Adipose tissue (tissue), 3 donors: ENCODE measurements around the gene TXNRD2. TPM values are rescaled to one million over a fixed set of nuclear protein-coding genes. Genes with fewer than 3 reads are reported as not detected.

Source experiments
- H3K27ac ChIP-seq: one replicate; pipeline ENCODE4 v1.5.1; 2013; ENCODE audit warnings: low read depth, low read length
- WGBS, 3 donors: extraction: QIAGEN DNeasy Blood & Tissue Kit; methylation state at CpG; one replicate each; pipeline ENCODE4 v1.1.7; 2013; 5-methylcytosine and 5-hydroxymethylcytosine counted together
- polyA plus RNA-seq, 3 donors: library from polyadenylated mRNA; stranded (reverse); fragments of 200-250 nt; gene quantifications; one replicate each; pipeline ENCODE4 v1.2.3, GENCODE V29; 2013
- donor health status: healthy with polysubstance abuse.
- donor health status: Bipolar disorder and iron deficiency.
- donor health status: healthy.

The TXNRD2 gene
- polyA plus RNA-seq, 3 donors: 13.6 to 21.8 (median 16.6) TPM

DNA sequence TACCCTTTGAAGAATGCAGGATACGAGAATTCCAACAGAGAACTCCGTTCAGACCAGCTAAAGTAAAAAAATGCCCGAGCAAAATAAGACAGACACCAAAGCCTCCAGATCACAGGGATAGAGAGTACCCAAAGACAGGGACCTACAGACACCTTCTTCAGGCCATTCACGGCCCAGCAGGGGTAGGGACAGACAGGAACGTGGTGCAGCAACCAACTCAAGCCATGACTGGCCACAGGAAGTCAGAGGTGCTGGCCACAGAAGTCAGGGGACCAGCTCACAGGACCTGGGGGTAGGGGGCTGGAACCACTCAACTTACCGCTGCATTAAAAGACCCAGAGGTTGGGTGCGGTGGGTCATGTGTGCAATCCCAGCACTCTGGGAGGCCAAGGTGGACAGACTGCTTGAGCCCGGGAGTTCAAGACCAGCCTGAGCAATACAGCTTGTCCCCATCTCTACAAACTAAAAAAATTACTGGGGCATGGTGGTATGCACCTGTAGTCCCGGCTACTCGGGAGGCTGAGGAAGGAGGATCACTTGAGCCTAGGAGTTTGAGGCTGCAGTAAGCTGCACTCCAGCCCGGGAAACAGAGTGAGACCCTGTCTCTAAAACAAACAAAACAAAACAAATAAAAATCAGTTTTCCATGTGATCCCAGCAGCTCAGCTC is 39.9 kb downstream of the TXNRD2 start:
- no peak overlapping the region for H3K27ac ChIP-seq
- WGBS, 3 donors: 89 to 93% (median 89%) methylated on average over 11 of the region's 11 CpGs

DNA sequence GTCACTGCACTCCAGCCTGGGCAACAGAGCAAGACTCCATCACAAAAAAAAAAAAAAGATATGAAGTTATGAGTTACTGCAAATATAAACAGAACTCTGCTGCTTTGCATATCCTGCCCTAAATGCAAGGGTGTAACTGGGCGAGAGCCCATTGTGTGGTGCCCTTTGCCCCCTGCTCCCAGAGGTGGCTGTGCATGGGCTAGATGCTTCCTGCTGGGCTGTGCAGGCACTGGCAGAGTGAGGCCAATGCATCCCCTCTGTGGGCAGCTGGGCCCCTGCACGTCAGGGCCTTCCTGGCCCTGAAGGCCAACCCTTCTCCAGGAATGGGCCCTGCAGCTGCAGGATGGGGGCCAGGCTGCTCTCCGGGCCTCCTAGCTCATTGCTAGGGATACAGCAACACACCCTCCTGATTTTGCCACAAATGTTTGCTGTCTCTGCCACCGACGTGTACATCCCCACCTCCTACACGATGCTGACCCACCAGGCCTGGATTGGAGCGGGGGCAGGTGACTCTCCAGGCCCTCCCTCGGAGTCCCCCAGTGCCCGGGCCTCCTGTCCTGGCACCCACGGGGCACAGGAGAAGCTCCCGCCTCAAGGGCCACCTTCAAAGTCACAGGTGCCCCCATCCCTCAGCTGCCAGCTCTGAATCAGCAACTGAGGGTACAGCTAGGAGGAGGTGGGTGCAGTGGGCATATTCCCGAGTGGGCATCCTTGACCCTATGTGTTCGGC is 40.7 kb downstream of the TXNRD2 start:
- H3K27ac ChIP-seq: no peak overlapping the region
- 81 to 91% (median 88%) methylated on average over 13 of the region's 13 CpGs for WGBS, 3 donors

GRCh38 chr22:19898831-19899567 is 42.6 kb downstream of the TXNRD2 start:
- H3K27ac ChIP-seq: no peak overlapping the region
- 89 to 91% (median 91%) methylated on average over 16 of the region's 16 CpGs for whole genome bisulfite sequencing, 3 donors

GRCh38 chr22:19898145-19898544 is 43.5 kb downstream of the TXNRD2 start:
- WGBS, 3 donors: 87 to 98% (median 95%) methylated on average over 6 to 7 of the region's 7 CpGs
- H3K27ac ChIP-seq: no peak overlapping the region

DNA sequence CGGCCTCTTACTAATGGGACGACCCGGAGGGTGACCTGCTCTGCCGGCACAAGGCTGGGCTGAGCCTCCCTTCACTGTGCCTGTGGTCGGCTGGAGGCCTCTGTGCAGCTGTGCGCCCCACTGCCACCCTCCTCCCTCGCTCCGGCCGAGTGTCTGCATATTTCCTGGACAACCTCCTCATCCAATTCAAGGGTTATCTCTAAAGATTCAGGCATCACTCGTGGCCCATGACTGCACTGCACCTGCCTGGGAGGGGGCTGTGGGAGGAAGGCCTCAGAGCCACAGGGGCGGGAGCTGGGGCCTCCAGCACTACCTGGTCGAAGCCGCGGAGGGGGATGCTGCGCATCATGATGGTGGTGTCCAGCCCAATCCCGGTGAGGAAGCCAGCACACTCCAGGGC is 43.9 kb downstream of the TXNRD2 start:
- 87 to 92% (median 92%) methylated on average over 16 of the region's 16 CpGs for WGBS, 3 donors
- no peak overlapping the region for H3K27ac ChIP-seq

GRCh38 chr22:19896665-19897355 is 44.8 kb downstream of the TXNRD2 start:
- 82 to 86% (median 82%) methylated on average over 15 of the region's 15 CpGs for WGBS, 3 donors
- H3K27ac ChIP-seq: no peak overlapping the region

GRCh38 chr22:19895160-19895849 is 46.3 kb downstream of the TXNRD2 start:
- WGBS, 3 donors: 92 to 96% (median 93%) methylated on average over 23 of the region's 23 CpGs
- H3K27ac ChIP-seq: no peak overlapping the region

- no peak overlapping the region for H3K27ac ChIP-seq
- WGBS, 3 donors: 91 to 93% (median 93%) methylated on average over 15 of the region's 15 CpGs
Measured at GRCh38 chr22:19893363-19893762, 48.3 kb downstream of the TXNRD2 start.

DNA sequence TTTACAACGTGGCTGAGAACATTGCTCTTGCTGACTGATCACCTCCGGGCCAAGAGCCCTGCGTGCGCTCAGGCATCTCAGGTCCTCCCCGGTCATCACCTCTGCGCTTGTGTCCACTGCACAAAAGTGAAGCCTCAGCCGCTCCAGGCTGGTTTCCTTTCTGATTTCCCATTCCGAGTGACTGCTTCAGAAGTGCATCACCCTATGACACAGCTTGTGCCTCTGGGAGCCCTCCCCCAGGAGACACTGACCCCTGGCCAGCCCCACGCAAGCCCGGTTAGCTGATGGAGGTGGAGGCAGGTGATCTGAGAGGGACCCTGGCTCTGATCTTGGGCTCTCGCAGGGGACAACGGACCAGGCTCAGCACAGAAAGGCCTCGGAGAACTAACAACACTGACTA is 48.7 kb downstream of the TXNRD2 start:
- no peak overlapping the region for H3K27ac ChIP-seq
- WGBS, 3 donors: 79 to 87% (median 85%) methylated on average over 13 of the region's 13 CpGs

DNA sequence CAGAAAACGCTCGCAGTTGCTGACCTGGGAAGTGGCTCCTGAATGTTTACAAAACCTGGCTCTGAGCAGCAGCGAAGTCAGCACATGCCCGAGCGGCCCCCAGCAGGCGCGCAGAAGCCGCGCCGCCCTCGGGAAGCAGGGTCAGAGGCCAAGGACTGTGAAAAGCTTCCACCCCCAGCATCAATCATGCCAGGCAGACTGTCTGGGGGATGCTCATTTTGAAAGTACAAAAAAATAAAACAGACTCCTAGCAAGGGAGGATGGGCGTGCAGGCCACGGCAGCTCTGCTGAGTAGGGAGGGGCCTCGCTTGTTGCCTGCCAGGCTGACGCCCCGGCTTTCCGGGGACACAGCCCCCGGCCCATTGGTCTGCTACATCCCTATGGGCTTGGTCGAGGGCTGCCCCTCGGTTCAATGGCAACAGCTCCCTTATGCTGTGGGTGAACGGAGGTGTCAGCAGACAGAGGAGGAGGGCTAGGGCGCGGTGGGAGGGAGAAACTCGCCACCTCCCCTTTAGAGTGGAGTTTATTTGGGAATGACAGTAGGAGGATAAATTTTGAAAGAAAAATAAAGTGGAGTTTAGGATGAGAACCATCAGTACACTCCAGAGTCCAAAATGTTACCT is 49.2 kb downstream of the TXNRD2 start:
- no peak overlapping the region for H3K27ac ChIP-seq
- 37 to 64% (median 44%) methylated on average over 24 of the region's 24 CpGs for WGBS, 3 donors

- no peak overlapping the region for H3K27ac ChIP-seq
- 27 to 63% (median 32%) methylated on average over 32 of the region's 32 CpGs for WGBS, 3 donors
Measured at GRCh38 chr22:19891317-19892256, 50.0 kb downstream of the TXNRD2 start.

- 77 to 84% (median 79%) methylated on average over 20 of the region's 20 CpGs for WGBS, 3 donors
- H3K27ac ChIP-seq: no peak overlapping the region
Measured at GRCh38 chr22:19890502-19891316, 50.9 kb downstream of the TXNRD2 start.

GRCh38 chr22:19889951-19890350 is 51.7 kb downstream of the TXNRD2 start:
- no peak overlapping the region for H3K27ac ChIP-seq
- 76 to 89% (median 87%) methylated on average over 9 of the region's 9 CpGs for WGBS, 3 donors

GRCh38 chr22:19888131-19888746 is 53.4 kb downstream of the TXNRD2 start:
- WGBS, 3 donors: 93 to 96% (median 95%) methylated on average over 17 of the region's 17 CpGs
- no peak overlapping the region for H3K27ac ChIP-seq

DNA sequence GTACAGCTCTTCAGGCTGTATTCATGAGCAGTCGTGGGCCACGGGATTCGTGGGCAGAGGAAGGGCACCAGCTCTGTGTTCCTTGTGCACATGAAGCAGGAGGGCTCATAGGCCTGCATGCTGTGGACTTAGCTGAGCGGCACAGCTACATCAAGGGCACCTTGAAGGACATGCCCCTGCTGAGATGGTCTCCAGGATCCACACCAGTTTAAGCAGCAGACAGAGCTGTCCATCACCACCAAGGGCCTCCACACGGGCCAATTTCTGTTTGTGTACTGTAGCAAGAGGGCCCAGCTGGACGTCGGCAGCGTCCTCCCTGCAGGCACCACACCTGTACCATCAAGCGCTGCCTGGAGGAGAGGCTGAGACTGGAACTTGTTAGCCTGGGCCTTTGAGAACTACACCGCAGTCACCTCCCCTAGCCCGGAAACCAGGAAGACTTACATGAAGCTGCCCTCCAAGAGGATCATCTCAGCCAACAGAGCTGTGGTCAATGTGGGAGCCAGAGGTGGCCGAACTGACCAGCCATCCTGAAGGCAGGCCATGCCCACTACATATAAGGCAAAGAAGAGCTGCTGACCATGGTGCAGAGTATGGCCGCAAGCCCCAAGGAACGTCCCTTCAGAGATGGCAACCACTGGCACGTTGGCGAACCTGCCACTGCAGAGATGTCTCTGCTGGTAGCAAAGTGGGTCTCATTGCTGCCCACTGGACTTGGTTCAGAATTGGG is 54.2 kb downstream of the TXNRD2 start:
- WGBS, 3 donors: 81 to 90% (median 83%) methylated on average over 16 of the region's 16 CpGs
- H3K27ac ChIP-seq: no peak overlapping the region
